SK-N-SH (cell line): ENCODE measurements around the gene PRKCB. TPM values are rescaled to one million over a fixed set of nuclear protein-coding genes. Genes with fewer than 3 reads are reported as not detected.

Experiments used
- CTCF ChIA-PET: fragments of 300-600, 350-600 bp; formaldehyde crosslinking; extraction: SDS; loops from one replicate; lab custom pipeline; 2021; lab: Yijun Ruan, JAX
- POLR2A ChIA-PET: fragments of 350-600 bp; sonication (Branson Sonifier 250); formaldehyde crosslinking; extraction: SDS; loops from one replicate; lab custom pipeline; 2020; ENCODE audit warnings: antibody characterized with exemption, inconsistent platforms; lab: Yijun Ruan, JAX
- DNase-seq: peaks from one replicate; pipeline ENCODE4 v3.0.0; 2012
- H2AFZ ChIP-seq: fragments of 200-600 bp; sonication (generic); 2 replicates; pipeline ENCODE4 v1.8.1; 2016; ENCODE audit warnings: antibody characterized with exemption, mild to moderate bottlenecking, low read depth
- H3F3A ChIP-seq: fragments of 200-600 bp; sonication (generic); replicated peaks from 2 replicates; pipeline ENCODE3; 2016; ENCODE audit warnings: antibody characterized with exemption, mild to moderate bottlenecking; ENCODE audit not compliant: insufficient read depth
- H3K27ac ChIP-seq, 2 experiments: fragments of 200-500 bp in 1 of 2; fragments of 200-600 bp in 1 of 2; sonication (Bioruptor generic) in 1 of 2; sonication (generic), shearing (Covaris generic) in 1 of 2; 2 replicates each; pipeline versions ENCODE4 v1.5.1 to v1.6.1; 2014 to 2016; ENCODE audit warnings: low read depth in 2 of 2, inconsistent platforms in 1 of 2, low read length in 1 of 2, mild to moderate bottlenecking in 1 of 2, mixed read lengths in 1 of 2
- H3K27me3 ChIP-seq: fragments of 200-600 bp; sonication (generic), shearing (Covaris generic); 2 replicates; pipeline ENCODE4 v1.6.1; 2016; ENCODE audit warnings: mixed run types; ENCODE audit not compliant: insufficient read depth
- H3K36me3 ChIP-seq, 2 experiments: fragments of 200-500 bp in 1 of 2; fragments of 200-600 bp in 1 of 2; sonication (Bioruptor generic) in 1 of 2; sonication (generic) in 1 of 2; replicated peaks in 1 of 2; 2 replicates each; pipeline versions ENCODE3 to v1.5.1; 2014 to 2016; ENCODE audit warnings: low read length in 1 of 2, mild to moderate bottlenecking in 1 of 2; ENCODE audit not compliant: insufficient read depth in 2 of 2, control insufficient read depth in 1 of 2
- H3K4me1 ChIP-seq, 2 experiments: fragments of 200-500 bp in 1 of 2; fragments of 200-600 bp in 1 of 2; sonication (Bioruptor generic) in 1 of 2; sonication (generic), shearing (Covaris generic) in 1 of 2; 2 replicates each; pipeline versions ENCODE4 v1.5.1 to v1.6.1; 2014 to 2016; ENCODE audit warnings: low read depth in 1 of 2, low read length in 1 of 2, mixed run types in 1 of 2; ENCODE audit not compliant: insufficient read depth in 2 of 2, control insufficient read depth in 1 of 2
- H3K4me2 ChIP-seq: fragments of 200-600 bp; sonication (generic), shearing (Covaris generic); 2 replicates; pipeline ENCODE4 v1.6.1; 2017; ENCODE audit warnings: mixed run types
- H3K4me3 ChIP-seq, 2 experiments: fragments of 200-500 bp in 1 of 2; fragments of 200-600 bp in 1 of 2; sonication (Bioruptor generic) in 1 of 2; sonication (generic), shearing (Covaris generic) in 1 of 2; 2 replicates each; pipeline versions ENCODE4 v1.5.1 to v1.8.1; 2014 to 2016; ENCODE audit warnings: low read depth in 2 of 2, inconsistent platforms in 1 of 2, low read length in 1 of 2, mild to moderate bottlenecking in 1 of 2, mixed read lengths in 1 of 2, moderate library complexity in 1 of 2
- H3K79me2 ChIP-seq: fragments of 200-600 bp; sonication (generic); 2 replicates; pipeline ENCODE4 v1.8.1; 2017; ENCODE audit warnings: mild to moderate bottlenecking; ENCODE audit not compliant: insufficient read depth
- H3K9ac ChIP-seq: fragments of 200-600 bp; sonication (generic); 2 replicates; pipeline ENCODE4 v1.6.1; 2017; ENCODE audit warnings: mixed run types
- H3K9me2 ChIP-seq: fragments of 200-600 bp; sonication (generic); 2 replicates; pipeline ENCODE4 v1.6.1; 2017; ENCODE audit warnings: mixed run types
- H3K9me3 ChIP-seq: fragments of 200-600 bp; sonication (generic); 2 replicates; pipeline ENCODE4 v1.6.1; 2017; ENCODE audit warnings: mixed run types, mild to moderate bottlenecking, moderate library complexity
- H4K20me1 ChIP-seq: fragments of 200-600 bp; sonication (generic); 2 replicates; pipeline ENCODE4 v1.6.1; 2017; ENCODE audit warnings: mild to moderate bottlenecking, mixed run types; ENCODE audit not compliant: insufficient read depth
- CTCF ChIP-seq: fragments of 200-600 bp; sonication (generic); IDR thresholded peaks from 2 replicates; pipeline ENCODE4 v1.6.1; 2017; ENCODE audit warnings: antibody characterized with exemption, mild to moderate bottlenecking, moderate library complexity
- FOXJ3 ChIP-seq: sonication (generic); formaldehyde crosslinking; IDR thresholded peaks from 2 replicates; pipeline ENCODE4 v1.5.1; 2020; ENCODE audit warnings: mild to moderate bottlenecking, missing genetic modification reagents
- FOXM1 ChIP-seq: IDR thresholded peaks from 2 replicates; pipeline ENCODE4 v1.4.0; 2012; ENCODE audit warnings: low read depth, mild to moderate bottlenecking
- GABPA ChIP-seq: IDR thresholded peaks from 2 replicates; pipeline ENCODE4 v1.4.0; 2012; ENCODE audit warnings: low read depth, mild to moderate bottlenecking
- GATA2 ChIP-seq: sonication (generic); formaldehyde crosslinking; IDR thresholded peaks from 2 replicates; pipeline ENCODE4 v1.5.0; 2020; ENCODE audit warnings: mild to moderate bottlenecking, missing genetic modification reagents
- IRF3 ChIP-seq: fragments of 150-350 bp; IDR thresholded peaks from 2 replicates; pipeline ENCODE4 v1.6.1; 2016; ENCODE audit warnings: mild to moderate bottlenecking, low read depth, low read length
- JUND ChIP-seq: IDR thresholded peaks from 2 replicates; pipeline ENCODE4 v1.4.0; 2012
- MXI1 ChIP-seq: IDR thresholded peaks from 2 replicates; pipeline ENCODE4 v1.6.1; 2012; ENCODE audit warnings: mild to moderate bottlenecking, low read depth, low read length, improper control_type of control experiment
- NRF1 ChIP-seq: IDR thresholded peaks from 2 replicates; pipeline ENCODE4 v1.6.1; 2012; ENCODE audit warnings: low read depth, mild to moderate bottlenecking, low read length
- PBX3 ChIP-seq: IDR thresholded peaks from 2 replicates; pipeline ENCODE4; 2012
- POLR2AphosphoS5 ChIP-seq: IDR thresholded peaks from 2 replicates; pipeline ENCODE4 v1.6.1; 2012; ENCODE audit warnings: low read depth, low read length
- RCOR1 ChIP-seq: fragments of 150-350 bp; IDR thresholded peaks from 2 replicates; pipeline ENCODE4 v1.6.1; 2017; ENCODE audit warnings: antibody characterized with exemption, low read length
- RXRA ChIP-seq: IDR thresholded peaks from 2 replicates; pipeline ENCODE4 v1.4.0; 2012; ENCODE audit warnings: low read depth, mild to moderate bottlenecking, borderline replicate concordance
- TAF1 ChIP-seq: IDR thresholded peaks from 2 replicates; pipeline ENCODE4 v1.6.1; 2012; ENCODE audit warnings: low read depth, mild to moderate bottlenecking, low read length, moderate library complexity, borderline replicate concordance
- TEAD4 ChIP-seq: IDR thresholded peaks from 2 replicates; pipeline ENCODE4 v1.4.0; 2012; ENCODE audit warnings: mild to moderate bottlenecking, borderline replicate concordance; ENCODE audit not compliant: insufficient read depth
- YY1 ChIP-seq: IDR thresholded peaks from 2 replicates; pipeline ENCODE4 v1.4.0; 2012; ENCODE audit warnings: low read depth, mild to moderate bottlenecking
- WGBS: methylation state at CpG from one replicate; pipeline ENCODE4 v1.1.6; 2017; ENCODE audit warnings: low lambda C conversion rate; 5-methylcytosine and 5-hydroxymethylcytosine counted together
- polyA plus RNA-seq, 3 experiments: library from polyadenylated mRNA; depleted of rRNA; stranded (reverse); fragments of >200 nt; gene quantifications; 2 replicates each; pipeline ENCODE4 v1.2.3, GENCODE V29; 2012

Gene PRKCB
- polyA plus RNA-seq, 1 of the 3 experiments (the other 2 are of a cell fraction) = 0.12 TPM

GRCh38 chr16:24015923-24016322 lies 180.1 kb downstream of the PRKCB start:
- POLR2A ChIA-PET = no interaction called here
- H3K4me1 ChIP-seq = peaks cover 0 to 4% of the 10 kb centered on the region in 2 experiments; a peak in 1 of 4 replicates
- CTCF ChIA-PET = interaction anchor here (0.9 to 3.0 kb wide), 11 partner anchors 8 to 489 kb away, joined by 3 to 13 read pairs (median 4); no protein-coding TSS in a partner anchor

GRCh38 chr16:24018485-24018884 lies 182.7 kb downstream of the PRKCB start:
- DNase-seq = no peak
- H3K79me2 ChIP-seq = no peaks in the 10 kb centered on the region
- H4K20me1 ChIP-seq = no peaks in the 10 kb centered on the region
- no peaks in the 10 kb centered on the region for H3K27me3 ChIP-seq
- no peak overlapping the region for H3K4me2 ChIP-seq
- H3F3A ChIP-seq = no peaks in the 10 kb centered on the region
- no peak overlapping the region for H3K4me3 ChIP-seq
- 68% methylated on average over 7 of the region's 7 CpGs for WGBS
- POLR2A ChIA-PET = no interaction called here
- H2AFZ ChIP-seq = no peak overlapping the region
- H3K4me1 ChIP-seq = peaks cover 0 to 4% of the 10 kb centered on the region in 2 experiments; a peak in 1 of 4 replicates
- CTCF ChIA-PET = interaction anchor here (0.9 to 1.6 kb wide), 2 partner anchors 216 to 218 kb away, joined by 4 read pairs; no protein-coding TSS in a partner anchor
- H3K9ac ChIP-seq = no peak overlapping the region
- H3K36me3 ChIP-seq = no peaks in the 10 kb centered on the region
- TF ChIP-seq MXI1 (no peak), IRF3 (no peak), RCOR1 (no peak), RXRA (no peak), FOXJ3 (CRISPR knock-in tag) (no peak)
- TF ChIP-seq, all 33 proteins: peak for 0
- no peaks in the 10 kb centered on the region for H3K9me3 ChIP-seq
- H3K9me2 ChIP-seq = no peaks in the 10 kb centered on the region
- no peak overlapping the region for H3K27ac ChIP-seq

More at GRCh38 chr16:24015923-24016322, 180.1 kb downstream of the PRKCB start:
- H3K79me2 ChIP-seq = no peaks in the 10 kb centered on the region
- no peaks in the 10 kb centered on the region for H3K9me2 ChIP-seq
- no peaks in the 10 kb centered on the region for H3F3A ChIP-seq
- H3K27ac ChIP-seq = no peak overlapping the region
- H3K9me3 ChIP-seq = no peaks in the 10 kb centered on the region
- no peak for TF ChIP-seq GATA2 (CRISPR knock-in tag)
- DNase-seq = no peak
- H3K4me3 ChIP-seq = no peak overlapping the region
- no peaks in the 10 kb centered on the region for H3K36me3 ChIP-seq
- 34% methylated on average over 5 of the region's 5 CpGs for WGBS
- H4K20me1 ChIP-seq = no peaks in the 10 kb centered on the region
- H3K9ac ChIP-seq = no peak overlapping the region
- no peak overlapping the region for H3K4me2 ChIP-seq
- H2AFZ ChIP-seq = no peak overlapping the region
- no peaks in the 10 kb centered on the region for H3K27me3 ChIP-seq

- Histone ChIP-seq H3K9ac (no peak overlapping the region), H3F3A (no peaks in the 10 kb centered on the region), H4K20me1 (no peaks in the 10 kb centered on the region), H3K4me2 (no peak overlapping the region), H3K4me1 (no peaks in the 10 kb centered on the region; a peak in 1 of 4 replicates), H3K27me3 (no peaks in the 10 kb centered on the region), H3K9me3 (no peaks in the 10 kb centered on the region), H2AFZ (no peak overlapping the region), H3K79me2 (no peaks in the 10 kb centered on the region), H3K36me3 (no peaks in the 10 kb centered on the region), H3K27ac (no peak overlapping the region), H3K4me3 (no peak overlapping the region), H3K9me2 (no peaks in the 10 kb centered on the region)
- ChIA-PET CTCF (interaction anchor here (0.8 to 1.9 kb wide), 5 partner anchors 13 to 482 kb away, joined by 3 to 8 read pairs (median 5); no protein-coding TSS in a partner anchor), POLR2A (no interaction called here)
- 25% methylated on average over 3 of the region's 3 CpGs for WGBS
- no peak for TF ChIP-seq GATA2 (CRISPR knock-in tag)
- TF ChIP-seq IRF3 = no peak
- no peak for TF ChIP-seq CTCF
- TF ChIP-seq TEAD4 = no peak
- TF ChIP-seq MXI1 = no peak
- no peak for TF ChIP-seq JUND
- TF ChIP-seq GABPA = no peak
- no peak for TF ChIP-seq PBX3
- no peak for TF ChIP-seq FOXM1
- TF ChIP-seq RCOR1 = no peak
- no peak for TF ChIP-seq YY1
- TF ChIP-seq TAF1 = no peak
- TF ChIP-seq NRF1 = no peak
- TF ChIP-seq POLR2AphosphoS5 = no peak
- DNase-seq = no peak
Measured at GRCh38 chr16:24022797-24023196, 187.0 kb downstream of the PRKCB start.
